Ovary (tissue), 3 donors: ENCODE data around the gene CPA1.

ENCODE experiments used
- CTCF ChIP-seq, 3 donors: fragments of 450-650 bp in 2 of 3; fragments of 200-600 bp in 1 of 3; IDR thresholded peaks; one replicate each; pipeline versions ENCODE4 v1.5.1 to v1.8.0; 2016 to 2022; ENCODE audit warnings: antibody characterized with exemption in 3 of 3, mild to moderate bottlenecking in 1 of 3
- POLR2A ChIP-seq: fragments of 450-650 bp; IDR thresholded peaks from one replicate; pipeline ENCODE4 v1.6.1; 2017; ENCODE audit warnings: antibody characterized with exemption, mild to moderate bottlenecking, moderate library complexity
- donor health status: DM: no; HTN: no; CAD: no.

GRCh38 chr7:130426564-130426963 is 46.3 kb downstream of the CPA1 start:
- TF ChIP-seq CTCF (IDR thresholded peaks at IDR 0.05) = no peak
- no peak for TF ChIP-seq POLR2A
